ENCODE measurements around the gene LRRC57.

The LRRC57 gene

DNA sequence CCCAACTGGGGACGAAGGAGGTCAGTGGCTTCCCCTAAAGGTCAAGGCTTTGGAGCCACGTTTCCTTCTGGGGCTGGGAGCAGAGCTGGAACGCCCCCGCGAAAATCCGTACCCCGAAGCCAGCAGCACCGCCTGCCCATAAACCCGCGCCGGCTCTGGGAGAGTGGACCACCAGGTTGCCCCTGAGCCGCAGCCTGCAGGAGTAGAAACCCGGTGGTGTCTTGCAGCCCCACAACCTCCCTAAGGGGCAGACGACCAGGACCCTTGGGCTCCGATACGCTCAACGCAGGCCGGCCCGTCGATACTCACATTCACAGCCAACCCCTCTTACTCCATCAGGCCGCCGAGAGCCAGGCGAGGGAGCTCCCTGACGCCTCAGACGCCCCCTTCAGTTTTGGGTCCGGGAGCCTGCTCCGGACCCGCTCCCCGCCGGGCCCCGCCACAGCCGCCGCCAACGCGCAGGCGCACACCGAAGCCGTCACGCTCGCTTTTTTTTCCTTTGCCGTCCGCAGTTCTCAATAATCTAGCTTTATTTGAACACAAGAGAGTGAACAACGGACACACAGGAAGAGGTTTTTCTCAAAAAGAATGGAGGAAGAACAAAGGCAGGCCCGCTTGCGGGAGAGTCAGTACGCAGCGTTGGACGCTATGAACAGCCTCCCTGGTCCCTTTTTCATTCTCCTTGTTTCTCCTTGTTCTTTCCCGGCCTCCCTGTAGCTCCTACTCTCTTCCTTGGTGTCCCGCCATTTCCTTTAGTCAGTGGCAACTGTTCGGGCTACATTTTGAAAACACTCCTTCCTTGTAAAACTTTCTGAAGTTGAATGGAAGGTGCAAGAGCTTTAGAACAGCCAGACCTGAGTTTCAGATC, 57.7 kb downstream of the LRRC57 start, which contains the start of gene ZNF106:
Gene ZNF106 (minus strand): TSS at position 471 of the 868 bp plus-strand sequence. CDS start 18,852 bp downstream, outside the sequence.
- DNase-seq (ENCODE audit: low spot score): peak; percentile 97

DNA sequence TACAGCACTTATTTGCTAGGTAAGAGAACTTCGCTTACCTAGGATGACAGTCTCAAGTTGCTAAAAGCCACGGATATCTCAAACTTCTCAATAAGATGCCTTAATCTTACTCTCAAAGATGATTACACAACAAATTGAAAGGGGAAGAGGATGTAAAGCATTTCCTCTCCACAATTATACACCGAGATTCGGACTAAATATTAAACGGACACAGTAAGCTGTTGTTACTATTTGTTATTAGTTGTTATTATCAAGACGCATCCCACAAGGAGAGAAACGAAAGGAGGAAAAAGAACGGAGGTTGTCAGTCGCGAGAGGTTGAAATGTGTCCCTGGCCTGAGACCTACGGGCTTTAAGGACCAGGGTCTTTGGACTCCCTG, 58.3 kb downstream of the LRRC57 start:
- peak; percentile 58 for DNase-seq (ENCODE audit: low spot score)

All from NAMALWA (cell line).